HG02759 (cell line): ENCODE data around the gene FAR2.

Source experiments
- ATAC-seq: cut with Tn5 transposase; IDR thresholded peaks from one replicate; pipeline ENCODE4 v1.9.1; 2021; ENCODE audit warnings: mild to moderate bottlenecking, moderate library complexity; ENCODE audit not compliant: unreplicated experiment

The FAR2 gene

GRCh38 chr12:29200586-29200985 lies 51.5 kb downstream of the FAR2 start:
- no peak for ATAC-seq

GRCh38 chr12:29201296-29201695 lies 52.2 kb downstream of the FAR2 start:
- ATAC-seq = no peak

GRCh38 chr12:29201746-29202145 lies 52.7 kb downstream of the FAR2 start:
- ATAC-seq = no peak

GRCh38 chr12:29204521-29204920 lies 55.4 kb downstream of the FAR2 start:
- ATAC-seq = no peak

GRCh38 chr12:29207120-29207519 lies 58.0 kb downstream of the FAR2 start:
- ATAC-seq = no peak

- ATAC-seq = peak; percentile 76
Observed at GRCh38 chr12:29208060-29208459, 59.0 kb downstream of the FAR2 start.

- ATAC-seq = no peak
Observed at GRCh38 chr12:29208936-29209701, 60.0 kb downstream of the FAR2 start.

GRCh38 chr12:29211696-29212095 lies 62.6 kb downstream of the FAR2 start:
- ATAC-seq = no peak

- no peak for ATAC-seq
Observed at GRCh38 chr12:29212682-29213403, 63.8 kb downstream of the FAR2 start.

GRCh38 chr12:29216266-29216665 lies 67.2 kb downstream of the FAR2 start:
- ATAC-seq = no peak

- no peak for ATAC-seq
Observed at GRCh38 chr12:29216797-29217575, 67.9 kb downstream of the FAR2 start.

- ATAC-seq = no peak
Observed at GRCh38 chr12:29220632-29221336, 71.7 kb downstream of the FAR2 start.

- ATAC-seq = no peak
Observed at GRCh38 chr12:29222200-29222599, 73.1 kb downstream of the FAR2 start.

- ATAC-seq = no peak
Observed at GRCh38 chr12:29223426-29223825, 74.3 kb downstream of the FAR2 start.

GRCh38 chr12:29223956-29224543 lies 75.0 kb downstream of the FAR2 start:
- ATAC-seq = no peak

GRCh38 chr12:29224572-29224971 lies 75.5 kb downstream of the FAR2 start:
- no peak for ATAC-seq

- ATAC-seq = no peak
Observed at GRCh38 chr12:29225834-29226233, 76.8 kb downstream of the FAR2 start.

GRCh38 chr12:29226616-29227015 lies 77.5 kb downstream of the FAR2 start:
- ATAC-seq = no peak

- no peak for ATAC-seq
Observed at GRCh38 chr12:29228474-29229157, 79.5 kb downstream of the FAR2 start.

- no peak for ATAC-seq
Observed at GRCh38 chr12:29229158-29229505, 80.1 kb downstream of the FAR2 start.
